Stomach (tissue), 9 donors: Measurements from ENCODE around the gene POMT2. TPM values are rescaled to one million over a fixed set of nuclear protein-coding genes. Genes with fewer than 3 reads are reported as not detected.

Experiments used
- DNase-seq, 2 donors: peaks; one replicate each; pipeline versions ENCODE4 v3.0.0 to v3.0.0-alpha.2; 2013 to 2019
- H3K27ac ChIP-seq, 5 donors: fragments of 200-600 bp in 4 of 5; sonication (generic) in 4 of 5; one replicate each; pipeline ENCODE4 v1.5.1; 2013 to 2019; ENCODE audit warnings: mild to moderate bottlenecking in 1 of 5, moderate library complexity in 1 of 5
- H3K27me3 ChIP-seq, 3 donors: fragments of 200-600 bp; sonication (generic); one replicate each; pipeline ENCODE4 v1.5.1; 2017 to 2019; ENCODE audit warnings: mixed run types in 1 of 3
- H3K36me3 ChIP-seq, 4 donors: fragments of 200-600 bp; sonication (generic); 1 replicate in 3 of 4; 2 replicates in 1 of 4; pipeline ENCODE4 v1.5.1; 2016 to 2019
- H3K4me1 ChIP-seq, 4 donors: fragments of 200-600 bp; sonication (generic); one replicate each; pipeline ENCODE4 v1.5.1; 2016 to 2019
- H3K4me3 ChIP-seq, 4 donors: fragments of 200-600 bp; sonication (generic) in 3 of 4; one replicate each; pipeline ENCODE4 v1.5.1; 2016 to 2019; ENCODE audit warnings: mild to moderate bottlenecking in 1 of 4
- H3K9me3 ChIP-seq, 4 donors: fragments of 200-600 bp; sonication (generic); one replicate each; pipeline ENCODE4 v1.5.1; 2016 to 2019
- EP300 ChIP-seq: sonication (generic); formaldehyde crosslinking; IDR thresholded peaks from one replicate; pipeline ENCODE4 v1.6.1; 2017; ENCODE audit warnings: antibody characterized with exemption
- POLR2A ChIP-seq, 4 donors: fragments of 450-650 bp; IDR thresholded peaks; one replicate each; pipeline ENCODE4 v1.6.1; 2016; ENCODE audit warnings: antibody characterized with exemption in 4 of 4, control low read depth in 2 of 4, mild to moderate bottlenecking in 1 of 4, moderate library complexity in 1 of 4
- POLR2AphosphoS5 ChIP-seq, 3 donors: sonication (generic); formaldehyde crosslinking; IDR thresholded peaks; one replicate each; pipeline ENCODE4 v1.6.1; 2016; ENCODE audit warnings: antibody characterized with exemption in 3 of 3
- WGBS, 5 donors: extraction: QIAGEN DNeasy Blood & Tissue Kit in 3 of 5; methylation state at CpG; one replicate each; pipeline versions ENCODE4 v1.1.5 to v1.1.7; 2013 to 2018; 5-methylcytosine and 5-hydroxymethylcytosine counted together
- intact Hi-C: fragments of 100-400 bp; cut with DNase I; formaldehyde crosslinking; loops from one replicate; pipeline ENCODE4 v1.15.1; 2023; ENCODE audit warnings: low total_unique reads
- polyA plus RNA-seq, 3 donors: library from polyadenylated mRNA; stranded (reverse); fragments of 200-250 nt; gene quantifications; one replicate each; pipeline ENCODE4 v1.2.3, GENCODE V29; 2013
- total RNA-seq, 5 donors: library from RNA; depleted of rRNA; stranded (reverse); fragments of >200 nt; gene quantifications; one replicate each; pipeline versions ENCODE4 v1.1.0 to v1.2.3, GENCODE V29; 2014 to 2016
- TF ChIP-seq, protein P1 (sequence below), 7 experiments: fragments of 450-650 bp in 4 of 7; fragments of 200-600 bp in 3 of 7; sonication (generic) in 3 of 7; IDR thresholded peaks; one replicate each; pipeline ENCODE4 v1.5.1; 2016 to 2019; ENCODE audit warnings: antibody characterized with exemption in 7 of 7, control low read depth in 2 of 7, mild to moderate bottlenecking in 1 of 7
- donor health status: healthy with polysubstance abuse.
- donor health status: Bipolar disorder and iron deficiency.
- donor health status: healthy.

The POMT2 gene
- total and polyA plus RNA-seq, 8 donors, result 7.3 to 33.8 (median 12.2) TPM

DNA sequence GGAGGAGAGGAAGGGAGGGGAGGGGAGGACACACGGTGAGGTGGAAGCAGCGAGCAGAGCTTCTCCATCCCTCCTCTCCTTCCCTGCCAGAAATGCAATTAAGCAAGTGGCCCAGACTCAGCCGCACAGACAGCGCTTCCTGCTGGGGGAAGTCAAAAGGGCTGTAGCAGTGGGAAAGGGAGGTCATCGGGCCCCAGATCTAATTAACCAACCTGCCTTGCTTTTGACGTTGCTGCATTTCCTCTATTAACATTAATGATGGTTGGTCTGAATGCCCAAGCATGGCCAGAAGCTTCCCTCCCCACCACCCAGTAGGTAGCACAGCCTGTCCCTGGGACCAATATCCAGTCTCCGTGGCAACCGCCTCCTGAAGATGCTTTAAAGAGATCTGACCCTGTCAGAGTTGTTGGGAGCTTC, 45.1 kb downstream of the POMT2 start:
- intact Hi-C loops, result no loop called here
- 62 to 68% (median 68%) methylated on average over 8 of the region's 8 CpGs for WGBS, 5 donors
- peaks cover 0 to 6% (median 3%) of the 10 kb centered on the region in 4 donors for H3K9me3 ChIP-seq

DNA sequence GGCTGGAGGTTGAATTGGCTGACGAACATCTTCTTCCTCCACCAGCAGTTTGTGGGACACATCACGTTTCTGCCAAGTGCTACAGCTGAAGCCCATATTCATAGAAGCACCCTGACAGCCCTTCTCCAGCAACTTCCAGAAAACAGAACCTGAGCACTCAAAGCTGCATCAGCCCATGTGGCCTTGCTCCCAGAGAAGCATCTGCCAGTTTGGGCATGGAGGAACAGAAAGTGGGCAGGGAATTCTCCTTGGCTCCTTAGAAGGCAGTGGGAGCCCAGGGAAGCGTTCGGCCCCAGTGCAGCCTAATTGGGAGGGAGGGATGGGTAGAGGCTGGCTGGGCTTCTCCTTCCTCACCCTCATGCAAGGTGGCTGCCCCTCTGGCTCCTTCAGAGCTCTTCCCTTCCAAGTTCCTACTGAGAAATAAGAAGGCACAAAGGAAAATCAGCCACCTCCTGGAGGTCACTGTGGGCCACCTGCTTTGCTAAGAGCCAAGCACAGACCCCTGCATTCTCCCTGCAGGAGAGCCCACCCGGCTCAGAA, 45.6 kb downstream of the POMT2 start:
- 76 to 89% (median 87%) methylated on average over 5 of the region's 5 CpGs for WGBS, 5 donors
- H3K27ac ChIP-seq, result no peak overlapping the region
- H3K9me3 ChIP-seq, result peaks cover 0 to 6% (median 3%) of the 10 kb centered on the region in 4 donors
- H3K36me3 ChIP-seq, result peaks cover 17 to 57% (median 41%) of the 10 kb centered on the region in 4 donors
- H3K4me1 ChIP-seq, result peaks cover 0 to 15% (median 9%) of the 10 kb centered on the region in 4 donors
- no peak overlapping the region for H3K4me3 ChIP-seq
- intact Hi-C loops, result no loop called here
- TF ChIP-seq POLR2AphosphoS5 (IDR thresholded peaks at IDR 0.05) (no peak), POLR2A (IDR thresholded peaks at IDR 0.05) (no peak), EP300 (no peak)
- TF ChIP-seq, protein P1, sequence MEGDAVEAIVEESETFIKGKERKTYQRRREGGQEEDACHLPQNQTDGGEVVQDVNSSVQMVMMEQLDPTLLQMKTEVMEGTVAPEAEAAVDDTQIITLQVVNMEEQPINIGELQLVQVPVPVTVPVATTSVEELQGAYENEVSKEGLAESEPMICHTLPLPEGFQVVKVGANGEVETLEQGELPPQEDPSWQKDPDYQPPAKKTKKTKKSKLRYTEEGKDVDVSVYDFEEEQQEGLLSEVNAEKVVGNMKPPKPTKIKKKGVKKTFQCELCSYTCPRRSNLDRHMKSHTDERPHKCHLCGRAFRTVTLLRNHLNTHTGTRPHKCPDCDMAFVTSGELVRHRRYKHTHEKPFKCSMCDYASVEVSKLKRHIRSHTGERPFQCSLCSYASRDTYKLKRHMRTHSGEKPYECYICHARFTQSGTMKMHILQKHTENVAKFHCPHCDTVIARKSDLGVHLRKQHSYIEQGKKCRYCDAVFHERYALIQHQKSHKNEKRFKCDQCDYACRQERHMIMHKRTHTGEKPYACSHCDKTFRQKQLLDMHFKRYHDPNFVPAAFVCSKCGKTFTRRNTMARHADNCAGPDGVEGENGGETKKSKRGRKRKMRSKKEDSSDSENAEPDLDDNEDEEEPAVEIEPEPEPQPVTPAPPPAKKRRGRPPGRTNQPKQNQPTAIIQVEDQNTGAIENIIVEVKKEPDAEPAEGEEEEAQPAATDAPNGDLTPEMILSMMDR (IDR thresholded peaks at IDR 0.05), result no peak
- peaks cover 8 to 31% (median 17%) of the 10 kb centered on the region in 3 donors for H3K27me3 ChIP-seq
- no peak for DNase-seq

More for the DNA sequence above, 45.1 kb downstream of the POMT2 start:
- Histone ChIP-seq H3K4me1 (peaks cover 0 to 10% (median 7%) of the 10 kb centered on the region in 4 donors), H3K4me3 (no peak overlapping the region), H3K27ac (no peak overlapping the region), H3K27me3 (peaks cover 8 to 26% (median 12%) of the 10 kb centered on the region in 3 donors), H3K36me3 (peaks cover 20 to 62% (median 46%) of the 10 kb centered on the region in 4 donors)
- peak in 1 of 2 donors; percentile 41 for DNase-seq
- TF ChIP-seq, protein P1 (IDR thresholded peaks at IDR 0.05), result no peak
- TF ChIP-seq POLR2A (IDR thresholded peaks at IDR 0.05) (no peak), POLR2AphosphoS5 (IDR thresholded peaks at IDR 0.05) (no peak), EP300 (no peak)

DNA sequence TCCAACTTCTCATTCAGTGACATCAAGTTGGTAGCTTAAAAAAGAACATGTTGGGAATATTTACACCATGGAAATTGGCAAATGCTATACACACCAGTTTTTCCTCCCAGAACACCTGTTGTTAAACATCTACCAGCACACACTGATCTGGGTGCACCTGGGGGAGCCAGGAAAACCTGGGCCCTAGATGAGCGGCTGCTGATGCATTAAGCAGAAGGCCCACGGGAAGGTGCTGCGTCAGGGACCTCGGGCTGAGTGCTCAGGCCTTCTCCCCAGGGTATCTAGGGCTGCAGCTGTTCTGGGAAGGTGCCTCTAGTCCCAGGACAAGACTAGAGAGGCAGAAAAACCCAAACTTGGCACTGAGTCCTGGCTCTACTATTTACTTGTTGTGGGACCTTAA, 46.9 kb downstream of the POMT2 start:
- Histone ChIP-seq H3K4me3 (no peak overlapping the region), H3K4me1 (peaks cover 0 to 17% (median 9%) of the 10 kb centered on the region in 4 donors), H3K27me3 (peaks cover 8 to 44% (median 25%) of the 10 kb centered on the region in 3 donors), H3K27ac (no peak overlapping the region), H3K9me3 (peaks cover 0 to 6% (median 3%) of the 10 kb centered on the region in 4 donors), H3K36me3 (peaks cover 11 to 44% (median 28%) of the 10 kb centered on the region in 4 donors)
- WGBS, 5 donors, result 70 to 95% (median 82%) methylated on average over 4 of the region's 4 CpGs
- TF ChIP-seq EP300 (no peak), POLR2AphosphoS5 (IDR thresholded peaks at IDR 0.05) (no peak), POLR2A (IDR thresholded peaks at IDR 0.05) (no peak)
- TF ChIP-seq, protein P1 (IDR thresholded peaks at IDR 0.05), result no peak
- intact Hi-C loops, result no loop called here
- no peak for DNase-seq

DNA sequence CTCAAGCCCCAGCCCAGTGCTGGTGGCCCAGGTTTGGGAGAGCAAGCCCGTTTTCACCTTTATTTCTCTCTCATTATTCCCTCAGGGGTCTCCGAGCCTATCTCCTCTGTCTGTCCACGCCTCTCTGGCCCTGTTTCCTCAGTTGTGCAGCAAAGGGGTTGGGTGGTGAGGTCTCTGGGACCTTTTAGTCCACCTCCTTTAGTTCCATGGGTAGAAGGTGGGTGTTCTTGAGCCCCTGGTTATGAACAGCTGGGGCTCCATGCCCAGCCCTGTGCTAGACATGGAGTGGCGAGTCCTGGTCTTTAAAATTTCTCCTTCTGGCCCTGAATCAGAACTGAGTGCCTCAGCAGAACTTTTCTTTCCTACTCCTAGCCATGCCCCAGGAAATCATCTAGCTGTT, 48.4 kb downstream of the POMT2 start:
- H3K9me3 ChIP-seq, result peaks cover 0 to 20% (median 16%) of the 10 kb centered on the region in 4 donors
- WGBS, 5 donors, result 59 to 82% (median 71%) methylated on average over 4 of the region's 4 CpGs
- peaks cover 4 to 28% (median 13%) of the 10 kb centered on the region in 4 donors for H3K36me3 ChIP-seq
- intact Hi-C loops, result no loop called here
- no peak overlapping the region for H3K27ac ChIP-seq
- no peak overlapping the region for H3K4me3 ChIP-seq
- no peak for TF ChIP-seq POLR2A (IDR thresholded peaks at IDR 0.05)
- H3K4me1 ChIP-seq, result peaks cover 0 to 17% (median 9%) of the 10 kb centered on the region in 4 donors
- DNase-seq, result no peak
- H3K27me3 ChIP-seq, result peaks cover 8 to 58% (median 32%) of the 10 kb centered on the region in 3 donors
